Transverse colon (tissue), 3 donors: Measurements from ENCODE around the gene ARHGAP18.

Experiments used
- CTCF ChIP-seq, 5 experiments: fragments of 200-600 bp in 3 of 5; fragments of 450-650 bp in 2 of 5; sonication (generic) in 3 of 5; IDR thresholded peaks; 1 replicate in 2 of 5; 2 replicates in 3 of 5; pipeline ENCODE4 v1.5.1; 2016 to 2017; ENCODE audit warnings: antibody characterized with exemption in 5 of 5, inconsistent platforms in 3 of 5, mild to moderate bottlenecking in 2 of 5, moderate library complexity in 1 of 5
- POLR2A ChIP-seq: fragments of 450-650 bp; IDR thresholded peaks from one replicate; pipeline ENCODE4 v1.6.1; 2016; ENCODE audit warnings: antibody characterized with exemption, mild to moderate bottlenecking, moderate library complexity

GRCh38 chr6:129655334-129655733 is 54.6 kb downstream of the ARHGAP18 start:
- TF ChIP-seq CTCF (IDR thresholded peaks at IDR 0.05) (no peak), POLR2A (no peak)
